Activated CD4-positive, alpha-beta T cell treated with anti-CD3 and anti-CD28 coated beads, Interleukin-2, amount 10 ng/mL, durations not matched to agents 24 days and 14 days (primary cell): ENCODE measurements around the gene RRP15. TPM values are rescaled to one million over a fixed set of nuclear protein-coding genes. Genes with fewer than 3 reads are reported as not detected.

Experiments used
- DNase-seq: peaks from one replicate; pipeline ENCODE4 v3.0.0; 2022
- H3K27ac Mint-ChIP-seq: one replicate; pipeline ENCODE4 v1.8.0; 2022; ENCODE audit warnings: mild to moderate bottlenecking, mixed read lengths
- H3K27me3 Mint-ChIP-seq: one replicate; pipeline ENCODE4 v1.8.0; 2022; ENCODE audit warnings: mixed read lengths
- H3K36me3 Mint-ChIP-seq: one replicate; pipeline ENCODE4 v1.8.0; 2022; ENCODE audit warnings: low read depth, mild to moderate bottlenecking, mixed read lengths
- H3K4me1 Mint-ChIP-seq: one replicate; pipeline ENCODE4 v1.8.0; 2021; ENCODE audit warnings: mixed read lengths
- H3K4me3 Mint-ChIP-seq: one replicate; pipeline ENCODE4 v1.8.0; 2022; ENCODE audit warnings: mild to moderate bottlenecking, moderate library complexity, mixed read lengths
- H3K9me3 Mint-ChIP-seq: one replicate; pipeline ENCODE4 v1.8.0; 2021; ENCODE audit warnings: mixed read lengths
- intact Hi-C: fragments of 100-400 bp; cut with micrococcal nuclease; formaldehyde crosslinking; loops from one replicate; pipeline ENCODE4 v1.15.1; 2023
- total RNA-seq: library from RNA; stranded (reverse); gene quantifications from 2 replicates; pipeline ENCODE4 v1.2.3, GENCODE V29; 2022

RRP15 gene
- total RNA-seq, 1 donor from 2014 or later: 44.7 TPM

DNA sequence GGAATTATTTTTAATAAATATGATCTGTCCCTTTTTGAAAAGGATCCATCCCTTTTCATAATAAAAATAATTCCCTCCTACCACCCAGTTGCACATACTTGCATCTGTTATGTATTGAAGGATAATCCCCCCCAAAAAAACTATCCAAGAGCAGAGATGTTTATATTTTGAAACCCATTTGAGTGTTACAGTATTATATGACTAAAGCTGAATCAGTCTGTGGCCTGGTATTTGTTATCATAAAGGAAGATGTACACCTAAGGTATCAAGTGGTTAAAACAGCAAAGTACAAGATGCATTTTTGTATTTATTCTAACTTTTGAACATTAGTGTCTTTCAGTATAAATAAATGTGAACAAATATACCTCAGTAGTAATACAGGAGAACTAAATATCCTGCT lies 47.3 kb downstream of the RRP15 start:
- no peak overlapping the region for H3K27ac Mint-ChIP-seq
- intact Hi-C loops: no loop called here
- H3K4me1 Mint-ChIP-seq: no peaks in the 10 kb centered on the region
- DNase-seq: no peak
- H3K36me3 Mint-ChIP-seq: peaks cover 6% of the 10 kb centered on the region
- no peak overlapping the region for H3K4me3 Mint-ChIP-seq
- H3K9me3 Mint-ChIP-seq: no peaks in the 10 kb centered on the region
- H3K27me3 Mint-ChIP-seq: no peaks in the 10 kb centered on the region

GRCh38 chr1:218336328-218336727 lies 51.2 kb downstream of the RRP15 start:
- Mint-ChIP-seq H3K4me3 (no peak overlapping the region), H3K36me3 (peaks cover 6% of the 10 kb centered on the region), H3K27ac (no peak overlapping the region), H3K9me3 (no peaks in the 10 kb centered on the region), H3K4me1 (no peaks in the 10 kb centered on the region), H3K27me3 (peaks cover 6% of the 10 kb centered on the region)
- no peak for DNase-seq
- intact Hi-C loops: no loop called here

GRCh38 chr1:218339267-218339831 lies 54.3 kb downstream of the RRP15 start:
- Mint-ChIP-seq H3K9me3 (no peaks in the 10 kb centered on the region), H3K4me1 (no peaks in the 10 kb centered on the region), H3K4me3 (no peak overlapping the region), H3K27ac (no peak overlapping the region), H3K27me3 (peaks cover 12% of the 10 kb centered on the region), H3K36me3 (no peaks in the 10 kb centered on the region)
- intact Hi-C loops: loop anchor here (1.0 kb wide), 1 partner anchor 182 kb away; no protein-coding TSS in a partner anchor
- DNase-seq: no peak

DNA sequence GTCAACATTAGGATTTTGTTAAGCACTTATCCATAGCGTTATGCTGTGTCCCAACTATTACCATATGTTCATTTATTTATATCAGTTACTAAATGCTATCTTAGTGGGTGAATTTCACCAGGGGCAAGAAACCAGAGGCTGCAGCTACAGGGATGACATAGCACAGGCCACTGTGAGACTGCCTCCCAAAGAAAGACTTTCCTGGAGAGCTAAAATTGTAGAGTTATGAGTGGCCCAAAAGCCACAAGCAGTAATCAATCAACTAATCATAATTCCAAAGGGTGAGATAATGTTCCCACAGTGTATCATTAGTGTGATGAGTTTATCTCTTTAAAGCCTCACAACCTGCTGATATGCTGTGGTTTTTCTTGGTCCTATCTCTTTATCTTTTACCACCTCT lies 56.2 kb downstream of the RRP15 start:
- peaks cover 3% of the 10 kb centered on the region for H3K4me1 Mint-ChIP-seq
- DNase-seq: no peak
- no peaks in the 10 kb centered on the region for H3K36me3 Mint-ChIP-seq
- intact Hi-C loops: no loop called here
- no peaks in the 10 kb centered on the region for H3K9me3 Mint-ChIP-seq
- no peak overlapping the region for H3K4me3 Mint-ChIP-seq
- H3K27me3 Mint-ChIP-seq: peaks cover 15% of the 10 kb centered on the region
- H3K27ac Mint-ChIP-seq: no peak overlapping the region

DNA sequence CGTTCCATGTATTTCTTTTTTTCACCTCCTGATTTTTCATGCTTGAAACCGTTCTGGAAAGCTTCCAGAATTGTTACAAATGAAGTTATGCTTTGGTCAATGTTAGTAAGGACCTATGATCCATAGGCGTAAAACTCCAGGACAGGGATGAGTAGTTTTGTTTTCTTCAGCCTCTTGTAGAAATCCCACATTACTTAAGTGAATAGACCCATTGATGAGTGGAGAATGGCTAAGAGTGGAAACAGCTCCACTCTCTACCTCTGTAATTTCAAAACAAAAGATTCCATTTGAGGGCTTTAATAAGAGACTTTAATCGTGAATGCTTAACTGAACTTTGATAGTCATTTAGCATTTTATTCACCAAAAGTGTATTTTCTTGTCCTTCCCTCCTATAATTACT lies 57.0 kb downstream of the RRP15 start:
- no peaks in the 10 kb centered on the region for H3K36me3 Mint-ChIP-seq
- DNase-seq: no peak
- intact Hi-C loops: no loop called here
- H3K27me3 Mint-ChIP-seq: peaks cover 22% of the 10 kb centered on the region
- no peak overlapping the region for H3K4me3 Mint-ChIP-seq
- H3K9me3 Mint-ChIP-seq: no peaks in the 10 kb centered on the region
- peaks cover 10% of the 10 kb centered on the region for H3K4me1 Mint-ChIP-seq
- H3K27ac Mint-ChIP-seq: no peak overlapping the region

- no peak within 1 kb of the TSS for H3K27ac Mint-ChIP-seq
- H3K4me1 Mint-ChIP-seq: peaks cover 14% of the 10 kb centered on the region
- DNase-seq: peak; percentile 60
- intact Hi-C loops: loop anchor here (2.0 kb wide), 1 partner anchor 180 kb away; no protein-coding TSS in a partner anchor
- H3K9me3 Mint-ChIP-seq: no peaks in the 10 kb centered on the region
- H3K27me3 Mint-ChIP-seq: peaks cover 49% of the 10 kb centered on the region
- no peak within 1 kb of the TSS for H3K4me3 Mint-ChIP-seq
- H3K36me3 Mint-ChIP-seq: no peaks in the 10 kb centered on the region
These were observed 60.0 kb downstream of the RRP15 start, which contains the start of gene TGFB2 for GRCh38 chr1:218344814-218345672. TSS of gene TGFB2 (plus strand) at chr1:218345336. CDS start at chr1:218346702, 1,366 bp downstream.

DNA sequence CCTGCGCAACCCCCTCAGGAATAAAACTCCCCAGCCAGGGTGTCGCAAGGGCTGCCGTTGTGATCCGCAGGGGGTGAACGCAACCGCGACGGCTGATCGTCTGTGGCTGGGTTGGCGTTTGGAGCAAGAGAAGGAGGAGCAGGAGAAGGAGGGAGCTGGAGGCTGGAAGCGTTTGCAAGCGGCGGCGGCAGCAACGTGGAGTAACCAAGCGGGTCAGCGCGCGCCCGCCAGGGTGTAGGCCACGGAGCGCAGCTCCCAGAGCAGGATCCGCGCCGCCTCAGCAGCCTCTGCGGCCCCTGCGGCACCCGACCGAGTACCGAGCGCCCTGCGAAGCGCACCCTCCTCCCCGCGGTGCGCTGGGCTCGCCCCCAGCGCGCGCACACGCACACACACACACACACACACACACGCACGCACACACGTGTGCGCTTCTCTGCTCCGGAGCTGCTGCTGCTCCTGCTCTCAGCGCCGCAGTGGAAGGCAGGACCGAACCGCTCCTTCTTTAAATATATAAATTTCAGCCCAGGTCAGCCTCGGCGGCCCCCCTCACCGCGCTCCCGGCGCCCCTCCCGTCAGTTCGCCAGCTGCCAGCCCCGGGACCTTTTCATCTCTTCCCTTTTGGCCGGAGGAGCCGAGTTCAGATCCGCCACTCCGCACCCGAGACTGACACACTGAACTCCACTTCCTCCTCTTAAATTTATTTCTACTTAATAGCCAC lies 60.7 kb downstream of the RRP15 start:
- Mint-ChIP-seq H3K4me1 (peaks cover 14% of the 10 kb centered on the region), H3K4me3 (no peak overlapping the region), H3K27ac (no peak overlapping the region), H3K36me3 (no peaks in the 10 kb centered on the region), H3K9me3 (no peaks in the 10 kb centered on the region), H3K27me3 (peaks cover 52% of the 10 kb centered on the region)
- peak; percentile 66 for DNase-seq
- intact Hi-C loops: loop anchor here (2.0 kb wide), 1 partner anchor 181 kb away; no protein-coding TSS in a partner anchor

DNA sequence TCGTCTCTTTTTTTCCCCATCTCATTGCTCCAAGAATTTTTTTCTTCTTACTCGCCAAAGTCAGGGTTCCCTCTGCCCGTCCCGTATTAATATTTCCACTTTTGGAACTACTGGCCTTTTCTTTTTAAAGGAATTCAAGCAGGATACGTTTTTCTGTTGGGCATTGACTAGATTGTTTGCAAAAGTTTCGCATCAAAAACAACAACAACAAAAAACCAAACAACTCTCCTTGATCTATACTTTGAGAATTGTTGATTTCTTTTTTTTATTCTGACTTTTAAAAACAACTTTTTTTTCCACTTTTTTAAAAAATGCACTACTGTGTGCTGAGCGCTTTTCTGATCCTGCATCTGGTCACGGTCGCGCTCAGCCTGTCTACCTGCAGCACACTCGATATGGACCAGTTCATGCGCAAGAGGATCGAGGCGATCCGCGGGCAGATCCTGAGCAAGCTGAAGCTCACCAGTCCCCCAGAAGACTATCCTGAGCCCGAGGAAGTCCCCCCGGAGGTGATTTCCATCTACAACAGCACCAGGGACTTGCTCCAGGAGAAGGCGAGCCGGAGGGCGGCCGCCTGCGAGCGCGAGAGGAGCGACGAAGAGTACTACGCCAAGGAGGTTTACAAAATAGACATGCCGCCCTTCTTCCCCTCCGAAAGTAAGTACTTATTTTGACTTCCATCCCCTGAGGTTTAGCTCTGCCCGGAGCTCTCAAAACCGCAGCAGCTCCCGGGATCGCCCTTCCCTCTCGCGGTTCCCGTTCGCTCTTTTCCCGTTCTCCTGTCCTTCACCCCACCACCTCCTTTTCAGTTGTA lies 61.5 kb downstream of the RRP15 start:
- Mint-ChIP-seq H3K27ac (peak overlapping the region; percentile 32), H3K27me3 (peaks cover 54% of the 10 kb centered on the region), H3K9me3 (no peaks in the 10 kb centered on the region), H3K4me3 (no peak overlapping the region), H3K4me1 (peaks cover 20% of the 10 kb centered on the region), H3K36me3 (no peaks in the 10 kb centered on the region)
- intact Hi-C loops: no loop called here
- peak; percentile 59 for DNase-seq

DNA sequence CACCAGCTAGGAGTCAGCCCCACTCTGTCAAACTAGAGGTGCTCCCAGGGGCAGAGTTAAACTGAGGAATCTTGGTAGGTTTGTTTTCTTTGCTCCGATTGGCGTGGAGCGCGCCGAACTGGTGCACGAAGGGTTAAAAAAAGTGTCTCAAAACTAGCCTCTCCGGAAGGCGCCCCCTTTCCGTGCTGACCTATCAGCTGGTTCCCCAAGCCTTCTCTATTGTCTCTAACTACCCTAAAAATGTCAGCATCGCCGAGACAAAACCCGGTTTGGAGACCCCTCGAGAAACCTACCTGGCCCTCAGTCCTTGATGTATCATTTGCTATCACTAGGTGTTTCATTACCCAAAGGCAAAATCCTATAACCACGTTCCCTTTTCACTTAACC lies 62.2 kb downstream of the RRP15 start:
- no peaks in the 10 kb centered on the region for H3K36me3 Mint-ChIP-seq
- no peaks in the 10 kb centered on the region for H3K9me3 Mint-ChIP-seq
- no peak for DNase-seq
- intact Hi-C loops: no loop called here
- H3K27ac Mint-ChIP-seq: no peak overlapping the region
- H3K27me3 Mint-ChIP-seq: peaks cover 50% of the 10 kb centered on the region
- H3K4me1 Mint-ChIP-seq: peaks cover 21% of the 10 kb centered on the region
- H3K4me3 Mint-ChIP-seq: no peak overlapping the region

DNA sequence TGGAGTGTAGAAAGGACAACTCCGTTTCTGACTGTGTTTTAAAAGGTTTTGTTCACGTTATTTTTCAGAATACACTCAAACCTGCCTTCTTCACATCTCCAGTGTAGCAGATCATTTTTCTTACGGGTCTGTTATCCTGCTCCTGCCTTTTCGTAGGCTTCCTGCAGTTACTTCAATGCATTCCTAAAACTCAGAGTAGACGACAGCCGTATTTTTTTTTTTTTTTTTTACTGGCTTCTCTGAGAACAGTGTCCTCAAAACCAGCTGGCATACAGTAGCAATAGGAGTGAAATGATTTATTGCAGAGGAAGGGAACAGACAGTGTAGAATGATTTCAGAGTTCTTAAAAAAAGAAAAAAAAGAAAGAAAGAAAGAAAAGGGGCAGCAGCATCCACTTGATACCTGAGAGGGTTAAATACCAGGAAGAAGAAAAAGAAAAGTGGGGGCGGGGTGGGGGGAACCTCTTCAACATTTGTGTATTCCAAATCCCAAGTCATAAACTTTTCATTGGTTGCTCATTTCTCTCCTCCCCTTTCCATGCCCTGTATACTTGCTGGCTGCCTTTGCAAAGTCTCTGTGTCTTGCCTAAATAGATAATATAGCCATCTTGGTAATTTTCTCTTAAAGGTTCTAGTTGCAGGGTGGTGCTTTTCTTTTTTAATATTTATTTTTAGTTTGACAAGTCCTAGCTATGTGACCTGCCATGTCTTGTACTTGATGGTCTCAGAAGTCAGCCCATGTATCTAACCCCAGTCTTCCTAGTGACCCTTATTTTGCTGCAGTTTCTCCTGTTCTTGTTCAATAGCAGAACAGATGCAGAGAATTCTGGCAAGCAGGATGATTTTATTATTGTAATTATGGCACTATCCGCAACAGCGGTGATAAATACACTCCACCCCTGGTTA lies 62.9 kb downstream of the RRP15 start:
- H3K27ac Mint-ChIP-seq: no peak overlapping the region
- intact Hi-C loops: no loop called here
- peaks cover 53% of the 10 kb centered on the region for H3K27me3 Mint-ChIP-seq
- DNase-seq: no peak
- no peaks in the 10 kb centered on the region for H3K36me3 Mint-ChIP-seq
- peaks cover 21% of the 10 kb centered on the region for H3K4me1 Mint-ChIP-seq
- H3K4me3 Mint-ChIP-seq: no peak overlapping the region
- no peaks in the 10 kb centered on the region for H3K9me3 Mint-ChIP-seq

DNA sequence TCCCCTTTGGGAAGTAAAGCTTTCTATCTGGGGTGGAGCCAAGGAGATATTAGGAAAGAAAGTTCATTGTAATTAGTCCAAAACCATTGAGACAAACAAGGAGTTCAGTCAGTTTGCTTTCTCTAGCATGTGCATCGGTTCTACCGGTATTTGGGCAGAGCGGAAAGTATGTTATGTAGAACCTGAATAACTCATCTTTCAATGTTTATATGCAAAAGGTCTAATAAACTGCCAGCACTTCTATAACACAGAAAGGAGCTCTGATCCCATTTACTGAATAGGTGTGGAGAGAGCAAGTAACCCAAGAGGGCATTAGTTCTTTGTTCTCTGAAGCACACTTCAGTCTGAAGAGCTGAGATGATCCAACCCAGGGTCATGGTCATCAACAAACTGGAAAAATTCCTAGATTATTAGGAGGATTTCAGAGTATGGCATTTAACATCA lies 63.6 kb downstream of the RRP15 start:
- intact Hi-C loops: no loop called here
- Mint-ChIP-seq H3K4me1 (peaks cover 21% of the 10 kb centered on the region), H3K9me3 (no peaks in the 10 kb centered on the region), H3K4me3 (no peak overlapping the region), H3K27ac (no peak overlapping the region), H3K36me3 (no peaks in the 10 kb centered on the region), H3K27me3 (peaks cover 59% of the 10 kb centered on the region)
- DNase-seq: no peak

GRCh38 chr1:218349348-218350034 lies 64.4 kb downstream of the RRP15 start:
- Mint-ChIP-seq H3K27ac (no peak overlapping the region), H3K4me3 (no peak overlapping the region), H3K27me3 (peaks cover 63% of the 10 kb centered on the region), H3K4me1 (peaks cover 21% of the 10 kb centered on the region), H3K9me3 (no peaks in the 10 kb centered on the region), H3K36me3 (no peaks in the 10 kb centered on the region)
- DNase-seq: no peak
- intact Hi-C loops: no loop called here
